HG02588 (cell line): ENCODE data around the gene STK39.
A peak's percentile ranks its signal among the peaks of the same experiment; 100 is the strongest.

ENCODE experiments used
- ATAC-seq: cut with Tn5 transposase; IDR thresholded peaks from one replicate; pipeline ENCODE4 v1.9.1; 2021; ENCODE audit warnings: mild to moderate bottlenecking, moderate library complexity; ENCODE audit not compliant: unreplicated experiment

STK39 gene

DNA sequence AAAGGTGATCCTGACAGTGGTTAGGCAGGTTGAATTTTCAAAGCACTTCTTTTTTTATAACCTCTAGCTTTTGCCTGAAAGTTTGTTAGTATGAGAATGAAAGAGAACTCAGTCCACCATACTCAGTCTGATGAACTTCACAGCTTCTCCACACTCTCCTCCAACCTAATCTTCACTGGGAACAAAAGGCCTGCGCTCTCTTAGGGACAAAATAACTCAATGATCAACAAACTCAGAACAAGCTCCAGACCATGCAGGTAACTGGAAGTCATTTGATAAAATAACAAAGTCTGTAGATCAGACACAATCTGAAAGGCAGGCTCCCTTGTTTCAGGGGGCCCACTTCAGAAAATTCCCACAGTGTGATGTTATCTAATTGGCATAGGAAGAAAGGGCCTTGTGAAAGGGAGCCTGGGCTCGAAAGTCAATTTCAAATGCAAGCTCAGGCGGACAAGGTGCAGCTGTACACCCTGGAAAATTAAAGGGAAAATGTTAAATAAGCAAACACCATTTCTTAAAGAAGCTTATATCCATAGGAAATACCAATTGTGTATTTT, 142.2 kb downstream of the STK39 start:
- ATAC-seq: no peak

DNA sequence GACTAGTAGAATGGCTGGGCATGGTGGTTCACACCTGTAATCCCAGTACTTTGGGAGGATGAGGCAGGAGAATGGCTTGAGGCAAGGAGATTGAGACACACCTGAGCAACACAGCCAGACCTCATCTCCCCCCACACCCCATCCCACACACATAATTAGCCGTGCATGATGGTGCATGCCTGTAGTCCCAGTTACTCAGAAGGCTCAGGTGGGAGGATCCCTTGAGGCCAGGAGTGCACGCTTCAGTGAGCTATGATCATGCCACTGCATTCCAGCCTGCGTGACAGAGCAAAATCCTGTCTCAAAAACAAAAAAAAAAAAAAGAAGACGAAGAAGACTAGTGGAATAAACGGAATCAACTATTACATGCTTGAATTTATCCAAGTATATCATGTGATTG, 150.0 kb downstream of the STK39 start:
- no peak for ATAC-seq

DNA sequence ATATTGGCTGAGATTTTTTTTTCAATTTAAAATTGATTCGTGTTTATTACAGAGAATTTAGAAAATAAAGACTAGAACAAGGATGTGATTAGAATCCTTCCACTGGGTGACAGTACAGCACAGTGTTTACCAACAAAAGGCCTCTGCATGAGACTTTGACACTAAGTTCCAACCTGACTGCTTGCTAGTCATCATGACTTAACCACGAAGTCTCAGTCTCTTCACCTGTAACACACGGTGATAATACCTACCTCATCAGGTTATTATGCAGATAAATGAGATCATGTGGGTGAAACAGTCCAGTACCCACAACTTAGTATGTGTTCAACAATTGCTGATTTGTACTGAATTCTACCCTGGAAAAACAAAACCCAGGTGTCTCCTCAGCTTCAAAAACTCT, 151.2 kb downstream of the STK39 start:
- ATAC-seq: no peak

DNA sequence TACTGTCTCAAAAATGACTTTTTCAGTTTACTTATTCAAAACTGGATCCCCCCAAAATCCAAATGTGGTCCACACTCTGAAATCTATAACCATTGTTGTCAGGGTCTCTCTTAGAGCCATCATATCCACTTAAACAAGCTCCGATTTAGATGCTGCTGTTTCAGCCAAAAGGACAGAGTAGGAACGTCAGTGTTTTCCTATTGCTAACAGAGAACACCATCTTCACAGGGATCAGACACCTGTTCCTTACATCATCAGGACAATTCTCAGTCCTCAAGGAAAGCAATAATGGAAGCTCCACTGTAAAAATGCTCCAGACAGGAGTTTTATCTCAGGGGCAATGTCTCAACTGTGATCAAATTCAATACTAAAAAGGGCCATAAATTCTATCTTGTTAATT, 155.4 kb downstream of the STK39 start:
- no peak for ATAC-seq

DNA sequence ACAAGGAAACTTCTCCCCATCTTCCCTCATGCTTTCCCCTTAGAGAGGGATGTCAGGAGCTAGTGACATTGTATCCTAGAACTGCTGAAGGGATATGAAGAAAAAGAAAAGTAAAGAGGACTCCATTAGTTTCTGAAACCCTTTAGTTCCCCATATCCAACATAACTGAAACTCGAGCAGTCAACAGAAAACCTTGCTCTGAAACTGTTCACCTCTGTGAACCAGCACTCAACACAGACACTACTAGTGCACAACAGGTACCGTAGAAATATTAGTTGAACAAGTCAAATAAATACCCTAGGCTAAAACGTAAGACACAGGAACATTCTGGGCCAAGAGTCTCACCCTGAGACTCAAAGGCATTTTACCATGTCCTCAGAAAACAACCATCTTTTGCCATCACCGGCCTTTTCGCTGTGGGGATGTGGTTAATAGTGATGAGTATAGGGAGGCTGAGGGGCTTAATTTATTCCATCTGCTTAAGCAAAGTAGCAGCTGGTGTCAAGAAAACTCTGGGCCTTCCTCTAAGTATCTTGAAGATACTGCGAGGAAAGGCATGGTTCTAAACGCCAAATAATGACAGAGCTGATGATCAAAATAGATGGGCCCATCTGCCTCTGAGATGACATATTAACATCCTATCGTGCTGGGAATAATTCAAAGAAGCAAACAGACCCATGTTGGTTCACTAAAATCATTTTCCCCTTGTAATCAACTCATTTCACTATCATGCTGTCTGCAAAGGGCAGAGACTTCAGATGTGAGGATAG, 156.8 kb downstream of the STK39 start:
- ATAC-seq: peak; percentile 90

DNA sequence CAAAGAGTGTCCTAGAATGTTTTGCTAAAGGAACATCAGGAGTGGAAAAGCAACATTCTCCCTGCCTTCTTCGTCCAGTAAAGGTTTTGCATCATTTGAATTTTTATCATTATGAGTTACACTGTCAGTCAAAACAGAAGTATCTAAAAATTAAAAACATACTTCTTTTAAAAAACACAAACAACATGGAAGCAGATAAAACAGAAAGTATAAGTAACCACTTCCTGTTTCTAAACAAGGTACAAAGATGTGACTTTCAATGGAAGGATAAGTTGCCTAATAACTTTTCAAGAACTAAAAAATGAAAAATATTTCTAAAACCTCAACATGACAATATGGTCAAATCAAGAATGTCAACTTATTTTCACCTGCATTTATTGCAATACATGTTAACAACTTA, 158.2 kb downstream of the STK39 start:
- peak; percentile 33 for ATAC-seq

DNA sequence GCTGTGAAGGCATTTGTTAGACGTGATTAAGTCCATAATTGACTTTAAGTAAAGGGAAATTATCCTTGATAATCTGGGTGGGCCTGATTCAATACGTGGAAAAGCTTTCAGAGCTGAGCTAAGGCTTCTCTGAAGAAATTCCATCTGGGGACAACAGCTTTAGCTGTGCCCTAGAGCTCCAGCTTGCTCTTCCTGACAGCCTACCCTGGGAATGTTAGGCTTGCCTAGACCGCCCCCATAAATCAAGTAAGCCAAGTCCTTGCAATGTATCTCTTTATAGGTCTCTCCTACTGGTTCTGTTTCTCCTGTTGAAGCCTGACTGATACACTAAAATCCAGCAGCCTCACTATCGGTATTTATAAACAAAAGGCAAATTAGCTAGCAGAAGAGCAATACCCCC, 160.0 kb downstream of the STK39 start:
- ATAC-seq: no peak

DNA sequence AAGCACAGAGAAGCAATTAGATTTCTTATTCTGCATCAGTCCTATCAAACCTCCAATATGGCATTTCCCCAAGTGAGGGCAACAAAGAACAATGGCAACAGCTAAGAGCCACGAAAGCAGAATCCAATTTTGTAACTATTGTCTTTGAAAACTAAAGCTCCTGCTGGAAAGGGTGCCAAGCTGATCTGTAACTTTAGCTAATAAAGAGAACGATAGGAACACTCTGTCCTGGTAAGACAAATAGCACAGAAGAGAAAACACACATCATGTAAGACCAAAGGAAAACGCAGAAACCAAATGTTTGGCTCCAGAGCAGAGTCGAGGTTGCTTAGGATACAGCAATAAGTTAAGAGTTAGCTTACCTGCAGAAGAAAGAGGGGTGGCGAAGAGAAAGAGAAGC, 160.5 kb downstream of the STK39 start:
- ATAC-seq: no peak

DNA sequence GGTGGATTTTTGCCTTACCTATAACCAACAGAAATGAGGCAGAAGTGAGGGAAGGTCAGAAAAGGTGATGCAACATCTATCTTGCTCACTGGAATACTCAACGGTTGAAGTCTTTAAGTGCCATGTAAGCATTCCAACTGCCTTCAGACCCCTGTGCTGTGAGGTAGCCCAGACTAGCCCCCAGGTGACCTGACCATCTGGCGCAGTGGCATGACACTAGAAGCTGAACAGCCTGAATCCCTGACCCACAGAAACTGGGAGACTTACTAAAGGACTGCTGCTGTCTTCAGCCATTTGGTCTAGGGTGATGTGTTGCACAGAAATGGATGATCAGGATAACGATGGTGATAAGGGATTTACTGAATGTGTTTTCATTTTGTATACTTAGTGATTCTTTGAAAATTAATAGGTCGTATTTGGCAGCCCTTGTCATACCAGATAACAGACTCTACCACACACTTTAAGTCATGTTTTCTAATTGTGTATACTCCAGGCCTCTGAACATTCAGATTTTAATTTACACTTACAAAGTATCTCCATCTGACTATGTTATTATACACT, 161.5 kb downstream of the STK39 start:
- no peak for ATAC-seq

DNA sequence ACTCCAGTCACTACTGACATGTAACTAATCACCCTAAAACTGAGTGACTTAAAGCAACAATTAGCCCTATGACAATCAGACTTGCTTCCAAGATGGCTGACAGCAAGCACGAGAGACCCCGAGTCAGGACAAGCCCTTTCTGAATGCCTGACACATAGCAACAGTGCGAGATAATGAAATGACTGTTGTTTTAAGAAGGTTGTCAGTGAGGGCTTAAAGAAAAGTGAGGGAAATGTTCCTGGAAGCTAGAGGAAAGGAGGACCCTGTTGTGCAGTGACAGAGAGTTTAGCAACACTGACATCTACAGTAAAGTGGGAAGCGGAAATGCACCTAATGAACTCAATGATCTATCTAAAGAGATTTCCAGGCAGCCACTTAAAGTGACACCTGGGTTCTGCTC, 163.1 kb downstream of the STK39 start:
- no peak for ATAC-seq

DNA sequence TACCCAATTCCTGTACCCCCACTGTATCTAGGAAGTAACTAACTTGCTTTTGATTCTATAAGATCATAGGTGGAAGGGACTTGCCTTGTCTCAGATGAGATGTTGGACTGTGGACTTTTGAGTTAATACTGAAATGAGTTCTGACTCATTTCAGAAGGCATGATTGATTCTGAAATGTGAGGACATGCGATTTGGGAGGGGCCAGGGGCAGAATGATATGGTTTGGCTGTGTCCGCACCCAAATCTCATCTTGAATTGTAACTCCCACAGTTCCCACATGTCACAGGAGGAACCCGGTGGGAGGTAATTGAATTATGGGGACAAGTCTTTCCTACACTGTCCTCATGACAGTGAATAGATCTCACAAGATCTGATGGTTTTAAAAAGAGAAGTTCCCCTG, 165.9 kb downstream of the STK39 start:
- ATAC-seq: peak; percentile 79

DNA sequence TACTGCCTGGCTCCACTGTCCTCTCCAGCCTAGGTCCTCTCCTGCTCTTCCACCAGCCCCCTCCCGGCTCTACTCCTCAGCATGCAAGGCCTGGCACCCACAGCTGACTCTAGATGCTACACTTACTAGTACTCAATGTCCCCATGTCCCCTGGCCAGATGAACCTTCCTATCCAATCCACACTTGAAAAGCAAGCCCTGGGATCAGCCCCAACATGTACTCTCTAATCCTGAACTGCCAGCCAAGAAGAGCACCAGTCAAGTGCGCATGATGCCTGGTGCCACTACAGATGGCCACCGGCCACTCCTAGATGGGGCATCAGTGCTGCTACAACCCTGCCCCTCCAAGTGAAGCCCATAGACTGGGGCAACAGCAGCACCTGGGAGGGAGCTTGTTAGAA, 168.2 kb downstream of the STK39 start:
- no peak for ATAC-seq

DNA sequence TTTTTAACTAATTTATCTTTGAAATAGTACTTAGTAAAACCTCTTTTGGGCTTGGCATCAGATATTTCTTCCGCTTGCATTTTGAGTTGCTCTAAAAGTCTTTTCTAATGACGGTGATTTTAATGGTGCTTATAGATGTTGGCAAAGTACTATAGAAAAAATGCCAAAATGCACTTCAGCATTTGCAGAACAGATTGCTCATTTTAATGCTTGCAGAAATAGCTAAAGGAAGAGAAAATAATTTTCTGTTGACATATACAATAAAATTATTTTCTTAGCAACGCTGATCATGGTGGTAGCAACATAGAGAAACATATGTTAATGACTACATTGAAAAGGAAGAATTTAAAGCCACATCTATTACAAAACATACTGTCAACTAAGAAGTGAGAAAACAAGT, 170.7 kb downstream of the STK39 start:
- ATAC-seq: no peak

DNA sequence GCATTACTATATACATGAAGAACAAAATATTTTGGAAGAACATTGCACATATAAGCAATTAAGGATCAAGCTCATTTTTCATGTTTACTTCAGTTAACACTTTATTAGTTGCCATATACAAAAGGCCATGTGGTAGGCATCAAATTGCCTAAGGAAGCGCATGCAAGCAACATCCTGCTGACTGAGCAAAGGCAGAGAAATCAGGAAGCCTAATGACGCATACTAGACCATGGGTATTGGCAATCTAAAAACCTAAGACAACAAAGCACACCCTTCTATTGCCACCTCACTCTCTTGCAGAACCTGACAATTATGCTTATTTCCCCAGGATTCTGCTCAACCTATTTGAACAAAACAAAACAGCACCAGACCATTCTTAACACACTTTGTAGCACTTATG, 171.9 kb downstream of the STK39 start:
- no peak for ATAC-seq

DNA sequence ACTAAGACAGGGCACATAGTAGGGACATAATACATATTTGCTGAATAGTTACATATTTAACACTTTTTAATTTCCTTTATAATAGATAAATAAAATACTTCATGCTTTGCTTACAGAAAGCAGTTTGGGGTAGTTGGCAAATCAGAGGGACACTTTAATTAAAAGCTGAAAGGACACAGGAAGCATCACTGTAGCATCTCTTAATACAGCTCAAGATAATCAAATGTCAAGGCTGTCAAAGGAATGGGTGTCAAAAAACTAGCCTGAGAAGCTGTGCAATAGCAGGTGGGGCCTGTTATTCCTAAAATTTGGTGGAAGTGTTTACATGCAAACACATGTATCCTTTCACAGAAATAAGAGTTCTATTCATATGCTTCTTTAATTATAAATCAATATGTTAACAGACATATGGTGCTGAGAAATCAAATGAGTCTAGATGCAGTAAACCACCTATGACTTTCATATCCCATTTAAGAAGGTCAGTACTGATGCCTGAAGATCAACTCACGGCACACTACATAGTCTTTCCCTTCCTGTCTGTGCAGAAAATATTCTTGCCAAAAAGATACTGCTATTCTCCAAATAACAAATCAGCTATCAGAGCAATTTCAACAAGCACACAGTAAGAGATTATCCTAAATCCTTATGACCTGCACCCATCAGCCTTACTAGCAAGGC, 174.6 kb downstream of the STK39 start:
- ATAC-seq: no peak

DNA sequence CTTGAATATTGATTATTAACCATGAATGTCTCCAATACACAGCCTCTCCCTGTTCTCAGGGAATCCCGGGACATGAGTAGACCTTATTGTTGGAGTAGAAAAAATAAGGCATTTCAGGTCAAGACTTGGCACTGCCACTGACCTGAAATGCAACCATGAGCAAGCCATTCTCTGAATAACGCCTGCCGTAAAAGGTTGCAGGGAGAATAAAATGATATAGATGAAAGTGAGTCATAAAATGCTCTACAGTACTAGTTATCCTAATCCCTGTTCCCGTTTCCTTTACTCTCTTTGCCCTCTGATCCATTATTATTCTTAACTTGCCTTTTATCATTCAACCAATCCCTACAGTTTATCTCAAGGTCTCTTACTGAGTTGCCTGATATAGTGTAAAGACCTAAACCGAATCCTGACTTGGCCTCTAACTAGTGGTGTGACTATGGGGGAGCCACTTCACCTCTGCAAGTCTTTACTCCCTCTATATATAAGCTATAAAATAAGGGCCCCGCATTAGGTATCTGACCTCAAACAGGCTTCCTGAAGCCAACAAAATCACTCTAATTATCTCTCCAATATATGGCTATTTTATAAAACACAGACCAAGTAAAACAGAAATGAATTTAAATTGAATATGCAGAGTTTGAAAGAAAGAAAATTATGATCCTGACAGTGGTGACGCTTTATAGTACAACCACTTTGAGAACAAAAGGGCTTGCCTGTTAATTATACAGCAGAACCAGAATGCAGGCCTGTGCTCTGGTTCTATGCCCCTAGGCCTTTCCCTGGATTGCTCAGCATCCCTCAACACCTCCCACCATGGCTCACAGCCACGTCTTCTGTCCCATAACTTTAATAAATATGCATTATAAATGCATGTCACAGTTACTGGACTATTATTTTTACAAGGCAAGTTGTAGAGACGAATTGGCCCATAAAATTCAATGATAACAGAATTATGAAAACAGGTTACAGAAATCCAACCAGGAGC, 183.1 kb downstream of the STK39 start:
- ATAC-seq: no peak

DNA sequence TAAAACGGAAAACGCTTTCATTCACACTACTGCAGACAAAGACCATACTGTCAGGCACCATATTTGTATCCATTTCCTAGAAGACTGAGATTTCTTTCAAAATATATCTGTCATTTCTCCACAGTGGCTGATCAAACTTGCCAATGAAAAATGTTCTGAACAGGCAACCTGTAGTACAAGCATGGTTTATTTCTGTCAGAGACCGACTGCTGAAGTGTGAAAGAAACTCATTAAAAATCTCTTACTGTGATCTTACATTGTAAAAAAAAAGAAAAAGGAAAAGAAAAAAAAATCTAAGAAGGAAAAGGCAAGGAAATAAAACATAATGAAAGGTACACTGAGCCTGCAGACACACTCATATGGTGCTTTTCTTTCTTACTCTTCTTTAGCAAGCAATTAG, 184.5 kb downstream of the STK39 start:
- ATAC-seq: no peak

DNA sequence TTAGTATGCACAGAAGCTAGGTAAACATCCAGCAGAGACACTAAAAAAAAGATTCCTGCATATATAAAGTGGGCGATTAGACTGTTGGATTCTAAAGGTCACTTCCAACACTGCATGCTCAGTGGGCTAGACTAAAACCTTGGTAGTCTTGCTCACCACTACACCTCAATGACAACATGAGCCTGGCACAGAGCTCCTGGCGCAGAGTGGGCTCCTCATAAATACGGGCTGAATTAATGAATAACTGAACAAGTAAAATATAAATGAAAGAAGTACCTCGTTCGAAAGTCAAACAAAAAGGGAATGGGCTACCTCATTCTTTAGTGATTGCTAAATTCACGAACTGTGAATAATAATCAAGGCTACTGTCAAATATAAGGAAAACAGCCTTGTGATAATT, 185.3 kb downstream of the STK39 start:
- no peak for ATAC-seq

DNA sequence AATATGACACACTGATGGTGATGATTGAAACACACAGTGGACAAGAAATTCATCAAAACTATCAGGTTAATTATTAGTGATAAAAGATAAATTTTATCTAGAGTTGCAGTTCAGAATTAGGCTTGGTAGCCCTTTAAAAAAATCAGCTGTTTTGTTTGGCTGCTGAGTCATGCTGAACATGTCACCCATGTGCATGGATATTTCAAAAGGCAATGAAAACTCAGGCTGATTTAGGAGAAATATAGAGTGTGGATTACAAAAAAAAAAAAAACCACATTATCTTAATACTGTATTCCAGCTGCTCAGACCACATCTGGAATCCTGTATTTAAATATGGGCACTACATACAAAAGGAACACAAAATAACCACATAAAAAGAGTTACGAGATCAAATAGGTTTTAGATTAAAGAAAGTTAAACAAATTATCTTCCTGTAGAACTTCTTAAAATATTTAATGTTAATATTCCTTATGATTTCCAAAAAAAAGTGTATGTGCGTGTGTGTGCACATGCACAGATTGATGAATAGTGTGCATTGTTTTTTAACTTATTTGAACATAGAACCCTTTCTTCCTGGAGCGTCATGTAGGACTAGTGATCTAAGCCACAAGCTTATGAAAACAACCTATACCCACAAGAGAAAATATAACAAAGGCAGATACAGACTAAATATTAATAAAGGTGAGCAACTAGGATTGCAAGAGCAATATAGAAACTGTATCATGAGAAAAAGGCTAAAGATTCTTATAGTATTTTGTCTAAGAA, 186.2 kb downstream of the STK39 start:
- no peak for ATAC-seq

DNA sequence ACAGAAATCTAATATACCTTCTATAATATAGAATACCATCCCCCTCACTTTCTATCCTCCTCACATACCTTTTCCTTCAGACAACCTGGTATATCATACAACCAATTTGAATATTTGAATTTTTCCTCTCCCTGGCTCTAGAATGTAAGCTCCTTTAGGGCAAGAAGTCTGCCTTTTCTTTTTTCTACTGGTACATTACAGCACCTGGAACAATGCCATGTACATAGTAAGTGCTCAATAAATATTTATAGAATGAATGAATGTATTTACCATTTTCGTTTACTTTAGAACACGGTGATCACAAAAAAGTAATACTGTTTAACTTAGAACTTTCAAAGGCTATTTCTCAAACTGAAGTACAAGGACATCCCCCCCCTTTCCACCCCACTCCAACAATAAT, 187.6 kb downstream of the STK39 start:
- no peak for ATAC-seq
